Measurements from ENCODE around the gene DARS1. TPM values are rescaled to one million over a fixed set of nuclear protein-coding genes. Genes with fewer than 3 reads are reported as not detected.

DARS1 gene
- total and polyA plus RNA-seq, 2 donors (not counting 1 experiment from before 2014, with no cell fraction given), result 36.7 to 88.3 TPM

- Histone ChIP-seq H3K4me2 (replicated peaks; ENCODE audit: low read depth, low read length, poor library complexity, severe bottlenecking) (peak overlapping the region; percentile 58), H3K4me1 (ENCODE audit: control insufficient read depth in 2 of 2, insufficient read depth in 2 of 2, low read length in 2 of 2) (peaks cover 69 to 70% of the 10 kb centered on the region in 2 donors), H3K36me3 (replicated peaks in 1 of 2; ENCODE audit: control extremely low read depth in 1 of 2, control insufficient read depth in 1 of 2, extremely low read depth in 1 of 2, insufficient read depth in 2 of 2, low read length in 1 of 2) (no peaks in the 10 kb centered on the region), H3K9ac (ENCODE audit: low read length) (peak overlapping the region; percentile 33), H3K4me3 (ENCODE audit: control extremely low read depth in 1 of 5, extremely low read depth in 1 of 5, insufficient read depth in 1 of 5, low read depth in 2 of 5, low read length in 4 of 5) (no peak overlapping the region), H3K9me3 (ENCODE audit: control extremely low read depth in 1 of 3, control insufficient read depth in 2 of 3, insufficient read depth in 1 of 3, low read length in 2 of 3) (no peaks in the 10 kb centered on the region), H3K27me3 (replicated peaks in 1 of 4; ENCODE audit: control extremely low read depth in 1 of 4, control insufficient read depth in 3 of 4, insufficient read depth in 4 of 4, low read length in 3 of 4) (no peaks in the 10 kb centered on the region), H4K20me1 (ENCODE audit: control insufficient read depth, insufficient read depth, low read length, poor library complexity, severe bottlenecking) (no peaks in the 10 kb centered on the region), H2AFZ (ENCODE audit: insufficient read depth, low read depth, low read length, poor library complexity, severe bottlenecking) (no peak overlapping the region), H3K79me2 (ENCODE audit: control insufficient read depth, insufficient read depth, low read length) (peaks cover 8% of the 10 kb centered on the region), H3K27ac (ENCODE audit: low read length in 2 of 2) (peak overlapping the region in 1 of 2 donors; percentile 76)
- peak overlapping the region; percentile 86 for H3K27ac Mint-ChIP-seq
- H3K9me3 Mint-ChIP-seq (ENCODE audit: insufficient read depth), result peaks cover 2% of the 10 kb centered on the region
- H3K27me3 Mint-ChIP-seq, result no peaks in the 10 kb centered on the region
- peaks cover 75% of the 10 kb centered on the region for H3K4me1 Mint-ChIP-seq
- DNase-seq, result no peak
- ChIA-PET CTCF (no interaction called here), POLR2A (no interaction called here)
- ATAC-seq (ENCODE audit: low read depth), result no peak
- 91% methylated on average over 1 of the region's 1 CpG for WGBS (ENCODE audit: insufficient coverage)
- TF ChIP-seq CTCF (IDR thresholded peaks at IDR 0.05) (no peak), EZH2 (IDR thresholded peaks at IDR 0.05; ENCODE audit: borderline replicate concordance, insufficient read depth, low read depth, low read length, poor library complexity, severe bottlenecking) (no peak)
- H3K4me3 Mint-ChIP-seq, result peak overlapping the region; percentile 68
- intact Hi-C loops (cut with micrococcal nuclease), result no loop called here
Observed at GRCh38 chr2:136001131-136001530, 15.7 kb upstream of the DARS1 start.

DNA sequence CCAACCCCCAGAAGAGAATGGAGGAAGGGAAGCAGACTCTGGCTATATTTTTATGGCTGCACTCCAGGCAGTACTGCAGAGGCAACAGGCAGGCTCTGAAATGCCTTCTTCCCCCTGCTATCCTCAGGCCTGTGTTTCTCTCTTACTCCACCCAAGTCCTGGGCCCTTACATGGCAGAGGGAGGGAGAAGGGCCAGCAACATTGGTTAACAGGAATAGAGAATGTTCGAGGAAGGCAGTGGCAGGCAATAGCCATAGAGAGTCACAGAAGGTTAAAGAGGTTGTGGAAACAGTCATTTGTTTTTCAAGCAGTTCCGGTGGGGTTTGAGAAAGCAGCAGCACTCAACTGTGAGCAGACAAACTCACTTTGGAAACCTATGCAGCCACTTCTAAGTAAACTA is 15.1 kb upstream of the DARS1 start:
- intact Hi-C loops (cut with micrococcal nuclease), result no loop called here
- Histone ChIP-seq H3K4me3 (ENCODE audit: control extremely low read depth in 1 of 5, extremely low read depth in 1 of 5, insufficient read depth in 1 of 5, low read depth in 2 of 5, low read length in 4 of 5) (no peak overlapping the region), H3K79me2 (ENCODE audit: control insufficient read depth, insufficient read depth, low read length) (peaks cover 14% of the 10 kb centered on the region), H3K27ac (ENCODE audit: low read length in 2 of 2) (peak overlapping the region; percentile 47 to 76), H3K36me3 (replicated peaks in 1 of 2; ENCODE audit: control extremely low read depth in 1 of 2, control insufficient read depth in 1 of 2, extremely low read depth in 1 of 2, insufficient read depth in 2 of 2, low read length in 1 of 2) (no peaks in the 10 kb centered on the region), H4K20me1 (ENCODE audit: control insufficient read depth, insufficient read depth, low read length, poor library complexity, severe bottlenecking) (no peaks in the 10 kb centered on the region), H3K4me1 (ENCODE audit: control insufficient read depth in 2 of 2, insufficient read depth in 2 of 2, low read length in 2 of 2) (peaks cover 63 to 66% of the 10 kb centered on the region in 2 donors), H3K9ac (ENCODE audit: low read length) (peak overlapping the region; percentile 33), H2AFZ (ENCODE audit: insufficient read depth, low read depth, low read length, poor library complexity, severe bottlenecking) (peak overlapping the region; percentile 67), H3K27me3 (replicated peaks in 1 of 4; ENCODE audit: control extremely low read depth in 1 of 4, control insufficient read depth in 3 of 4, insufficient read depth in 4 of 4, low read length in 3 of 4) (no peaks in the 10 kb centered on the region), H3K9me3 (ENCODE audit: control extremely low read depth in 1 of 3, control insufficient read depth in 2 of 3, insufficient read depth in 1 of 3, low read length in 2 of 3) (no peaks in the 10 kb centered on the region), H3K4me2 (replicated peaks; ENCODE audit: low read depth, low read length, poor library complexity, severe bottlenecking) (peak overlapping the region; percentile 58)
- 0% methylated on average over 1 of the region's 2 CpGs for WGBS (ENCODE audit: insufficient coverage)
- CTCF ChIA-PET, result no interaction called here
- DNase-seq (peak; percentile 55), ATAC-seq (ENCODE audit: low read depth) (peak; percentile 50)
- Mint-ChIP-seq H3K27ac (peak overlapping the region; percentile 91), H3K4me1 (peaks cover 70% of the 10 kb centered on the region), H3K9me3 (ENCODE audit: insufficient read depth) (peaks cover 2% of the 10 kb centered on the region), H3K4me3 (peak overlapping the region; percentile 68), H3K27me3 (no peaks in the 10 kb centered on the region)
- POLR2A ChIA-PET, result no interaction called here
- TF ChIP-seq CTCF (IDR thresholded peaks at IDR 0.05) (no peak), EZH2 (IDR thresholded peaks at IDR 0.05; ENCODE audit: borderline replicate concordance, insufficient read depth, low read depth, low read length, poor library complexity, severe bottlenecking) (no peak)

Data from B cell (primary cell).